ELR (cell line): ENCODE data around the gene PLXNB1.

Experiments used
- DNase-seq: peaks from one replicate; pipeline ENCODE4 v3.0.0-alpha.2; 2015; ENCODE audit warnings: low read depth

The PLXNB1 gene

DNA sequence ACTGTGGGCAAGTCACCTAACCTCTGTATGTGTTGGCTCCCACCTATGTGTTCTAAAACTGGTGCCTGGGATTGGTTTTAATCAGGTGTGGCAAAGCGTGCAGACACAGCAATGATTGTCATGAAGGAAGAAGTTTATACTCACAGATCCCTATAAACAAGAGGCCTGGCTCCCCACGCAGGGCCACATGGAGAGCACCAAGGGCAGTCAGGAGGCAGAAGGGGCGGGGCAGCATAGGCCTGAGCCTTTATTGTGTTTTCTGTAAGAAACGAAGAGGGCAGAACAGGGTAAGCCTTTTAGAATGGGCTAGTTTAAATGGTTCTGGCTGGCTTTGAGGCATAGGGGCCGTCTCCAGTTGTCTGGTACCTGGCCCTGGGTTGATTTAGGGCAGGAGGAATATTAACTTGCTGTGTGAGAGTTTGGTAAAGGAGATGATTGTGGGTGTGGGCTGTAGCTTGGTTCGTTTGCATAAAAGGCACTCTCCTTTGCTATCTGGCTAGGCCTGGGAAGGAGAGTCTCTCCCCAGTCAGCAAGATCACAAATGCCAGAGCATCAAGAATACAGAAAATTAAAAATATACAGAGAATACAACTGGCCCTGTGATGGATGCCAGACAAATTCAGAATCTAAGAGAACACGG is 60.1 kb downstream of the PLXNB1 start:
- no peak for DNase-seq

DNA sequence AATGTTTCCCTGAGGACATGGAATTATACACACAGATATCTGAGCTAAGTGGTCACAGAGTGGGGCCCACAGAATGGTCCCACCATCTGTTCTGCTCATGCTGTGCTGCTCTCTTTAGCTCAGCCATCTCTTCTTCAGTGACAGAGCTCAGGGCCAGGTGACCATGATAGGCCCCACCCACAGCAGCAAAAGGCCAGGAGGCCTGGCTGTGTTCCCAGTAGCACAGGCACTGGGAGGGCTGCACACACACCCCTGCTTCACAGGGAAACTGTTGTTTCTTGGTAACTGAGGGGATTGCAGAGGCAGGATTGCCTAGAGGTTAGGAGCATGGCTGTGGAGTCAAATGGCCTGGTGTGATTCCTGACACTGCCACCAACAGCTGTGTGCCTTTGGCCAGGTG is 62.7 kb downstream of the PLXNB1 start:
- no peak for DNase-seq

DNA sequence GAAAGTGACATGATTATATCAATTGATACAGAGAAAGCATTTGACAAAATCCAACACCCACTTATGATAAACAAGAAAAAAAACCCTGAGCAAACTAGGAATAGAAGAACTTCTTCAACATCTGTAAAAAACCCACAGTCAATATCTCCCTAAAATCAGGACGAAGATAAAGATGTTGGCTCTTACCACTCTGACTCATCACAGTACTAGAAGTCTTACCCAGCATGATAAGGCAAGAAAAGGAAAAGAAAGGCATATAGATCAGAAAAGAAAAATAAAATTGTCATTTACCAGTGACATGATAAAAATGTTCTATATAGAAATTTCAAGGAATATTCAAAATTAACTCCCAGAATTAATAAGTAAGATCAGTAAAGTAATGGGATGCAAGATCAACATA is 65.0 kb downstream of the PLXNB1 start:
- no peak for DNase-seq

DNA sequence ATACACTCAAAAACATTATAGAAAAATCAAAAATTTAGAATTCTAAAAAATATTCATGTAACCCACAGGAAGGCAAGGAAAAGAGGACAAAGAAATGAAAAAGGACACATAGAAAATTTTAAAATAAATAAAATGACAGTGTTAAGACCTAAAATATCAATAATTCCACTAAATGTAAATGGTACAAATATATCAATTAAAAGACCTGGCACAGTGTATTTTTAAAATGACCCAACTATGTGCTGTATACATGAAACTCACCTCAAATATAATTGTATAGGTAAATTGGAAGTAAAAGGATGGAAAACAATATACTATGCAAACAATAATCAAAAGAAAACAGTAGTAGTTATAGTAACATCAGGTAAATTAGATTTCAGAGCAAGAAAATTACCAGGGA is 68.0 kb downstream of the PLXNB1 start:
- no peak for DNase-seq

DNA sequence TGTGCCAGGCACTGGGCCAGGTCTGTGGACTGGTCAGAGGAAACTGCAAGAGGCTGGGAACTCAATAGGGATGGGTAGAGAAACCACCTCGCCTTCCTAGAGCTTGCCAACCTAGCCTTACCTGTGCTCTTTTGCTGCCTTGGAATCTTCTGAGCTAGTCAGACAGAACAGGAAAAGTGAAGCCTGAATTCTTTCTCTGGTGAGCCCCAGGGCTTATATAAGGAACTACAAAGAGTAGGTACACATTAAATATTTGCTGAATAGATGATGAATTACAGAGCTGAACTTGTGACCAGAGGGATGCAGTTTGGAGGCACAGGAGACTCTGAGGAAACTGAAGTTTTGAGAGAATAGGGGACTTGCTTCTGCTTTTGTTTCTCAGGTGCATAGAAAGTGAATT is 73.5 kb downstream of the PLXNB1 start:
- no peak for DNase-seq

DNA sequence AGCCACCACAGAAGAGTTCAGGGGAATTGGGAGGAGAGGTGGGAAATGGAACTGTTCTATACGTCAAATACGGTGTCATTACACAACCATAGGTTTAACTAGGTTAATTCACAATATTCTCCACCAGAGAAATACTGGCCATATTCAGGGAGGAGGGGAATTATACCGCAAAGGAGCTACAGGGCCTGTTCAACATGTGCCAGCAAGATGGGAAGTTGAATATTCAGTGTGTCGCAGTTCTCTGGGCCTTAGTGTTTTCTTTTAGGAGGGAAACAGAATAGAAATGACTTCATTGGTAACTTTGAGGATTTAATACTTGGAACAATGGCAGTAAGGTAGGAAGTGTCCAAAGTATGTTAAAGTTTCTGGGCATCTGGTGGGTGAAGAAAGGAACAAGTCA is 75.9 kb downstream of the PLXNB1 start:
- DNase-seq = no peak
